SKM-1 treated with dmso at 0.1 percent for 144 hours (cell line): Measurements from ENCODE around the gene UXT.

Experiments used
- DNase-seq: peaks from one replicate; lab custom pipeline; 2025; ENCODE audit not compliant: unreplicated experiment; lab: John Stamatoyannopoulos, UW

UXT gene

GRCh38 chrX:47649781-47650163 lies 9.2 kb downstream of the UXT start:
- no peak for DNase-seq

GRCh38 chrX:47649271-47649670 lies 9.7 kb downstream of the UXT start:
- no peak for DNase-seq

GRCh38 chrX:47648376-47648775 lies 10.6 kb downstream of the UXT start:
- no peak for DNase-seq

- DNase-seq = no peak
Observed at GRCh38 chrX:47646636-47647035, 12.3 kb downstream of the UXT start.

GRCh38 chrX:47645530-47645929 lies 13.4 kb downstream of the UXT start:
- no peak for DNase-seq

- DNase-seq = peak; percentile 27
Observed at GRCh38 chrX:47644557-47645091, 14.4 kb downstream of the UXT start.

GRCh38 chrX:47643926-47644325 lies 15.1 kb downstream of the UXT start:
- peak; percentile 20 for DNase-seq

GRCh38 chrX:47638816-47639215 lies 20.2 kb downstream of the UXT start:
- no peak for DNase-seq

- no peak for DNase-seq
Observed at GRCh38 chrX:47637546-47638195, 21.3 kb downstream of the UXT start.

GRCh38 chrX:47634871-47635575 lies 24.0 kb downstream of the UXT start:
- DNase-seq = no peak

- DNase-seq = no peak
Observed at GRCh38 chrX:47633689-47634590, 25.0 kb downstream of the UXT start.

GRCh38 chrX:47632666-47633065 lies 26.3 kb downstream of the UXT start:
- DNase-seq = peak; percentile 15

GRCh38 chrX:47631676-47632075 lies 27.3 kb downstream of the UXT start:
- no peak for DNase-seq

GRCh38 chrX:47629419-47630200 lies 29.4 kb downstream of the UXT start, which contains the start of gene CFP:
Gene CFP (minus strand): TSS chrX:47629930. CDS start chrX:47629844, 86 bp downstream.
- DNase-seq = peak; percentile 72

GRCh38 chrX:47628982-47629381 lies 30.0 kb downstream of the UXT start:
- no peak for DNase-seq

- no peak for DNase-seq
Observed at GRCh38 chrX:47625365-47625764, 33.6 kb downstream of the UXT start.

- no peak for DNase-seq
Observed at GRCh38 chrX:47623540-47624027, 35.4 kb downstream of the UXT start.

GRCh38 chrX:47621851-47622250 lies 37.1 kb downstream of the UXT start:
- DNase-seq = no peak

GRCh38 chrX:47620303-47620685 lies 38.7 kb downstream of the UXT start:
- DNase-seq = no peak

- peak; percentile 34 for DNase-seq
Observed at GRCh38 chrX:47619486-47620302, 39.3 kb downstream of the UXT start, which contains the start of gene SYN1. Gene SYN1 (minus strand): TSS chrX:47619857. CDS start chrX:47619728, 129 bp downstream.
